RWPE2 (cell line): ENCODE data around the gene ILK.

Experiments used
- ATAC-seq: fragments of 200-7000 bp; cut with Tn5 transposase; 3 replicates; pipeline ENCODE4 v1.9.1; 2021; ENCODE audit warnings: low read depth
- DNase-seq: peaks from one replicate; pipeline ENCODE4 v3.0.0-alpha.2; 2020; ENCODE audit warnings: low spot score
- H3K27ac ChIP-seq: fragments of 450-650 bp; 2 replicates; pipeline ENCODE4 v1.5.1; 2017; ENCODE audit warnings: mild to moderate bottlenecking; ENCODE audit not compliant: poor library complexity, severe bottlenecking
- H3K27me3 ChIP-seq: fragments of 250-450 bp; sonication (Bioruptor Pico); 2 replicates; pipeline ENCODE4 v1.5.1; 2021; ENCODE audit warnings: mild to moderate bottlenecking, moderate library complexity; ENCODE audit not compliant: insufficient read depth, poor library complexity, severe bottlenecking
- H3K36me3 ChIP-seq: fragments of 250-450 bp; sonication (Bioruptor Pico); 2 replicates; pipeline ENCODE4 v1.5.1; 2020; ENCODE audit warnings: low read depth, mild to moderate bottlenecking, moderate library complexity
- H3K4me1 ChIP-seq: fragments of 250-450 bp; sonication (Bioruptor Pico); 2 replicates; pipeline ENCODE4 v1.5.1; 2021; ENCODE audit warnings: mild to moderate bottlenecking, moderate library complexity; ENCODE audit not compliant: insufficient read depth, poor library complexity, severe bottlenecking
- H3K4me3 ChIP-seq: fragments of 250-450 bp; sonication (Bioruptor Pico); 2 replicates; pipeline ENCODE4 v1.5.1; 2021; ENCODE audit warnings: mild to moderate bottlenecking, moderate library complexity; ENCODE audit not compliant: severe bottlenecking
- H3K9me3 ChIP-seq: fragments of 250-450 bp; sonication (Bioruptor Pico); 2 replicates; pipeline ENCODE4 v1.5.1; 2021; ENCODE audit warnings: mild to moderate bottlenecking, moderate library complexity; ENCODE audit not compliant: severe bottlenecking
- CTCF ChIP-seq: fragments of 450-650 bp; IDR thresholded peaks from one replicate; pipeline ENCODE4 v1.5.1; 2017; ENCODE audit warnings: mild to moderate bottlenecking, moderate library complexity; ENCODE audit not compliant: poor library complexity, severe bottlenecking

The ILK gene

GRCh38 chr11:6568191-6568918 is 35.2 kb upstream of the ILK start:
- Histone ChIP-seq H3K9me3 (no peaks in the 10 kb centered on the region), H3K27me3 (no peaks in the 10 kb centered on the region), H3K27ac (no peak overlapping the region), H3K4me1 (no peaks in the 10 kb centered on the region), H3K4me3 (no peak overlapping the region), H3K36me3 (no peaks in the 10 kb centered on the region)
- ATAC-seq (no peak), DNase-seq (no peak)
- no peak for TF ChIP-seq CTCF

GRCh38 chr11:6569706-6570105 is 33.9 kb upstream of the ILK start:
- H3K4me1 ChIP-seq = no peaks in the 10 kb centered on the region
- no peak overlapping the region for H3K27ac ChIP-seq
- H3K36me3 ChIP-seq = no peaks in the 10 kb centered on the region
- no peaks in the 10 kb centered on the region for H3K27me3 ChIP-seq
- TF ChIP-seq CTCF = no peak
- H3K9me3 ChIP-seq = no peaks in the 10 kb centered on the region
- H3K4me3 ChIP-seq = no peak overlapping the region
- no peak for DNase-seq
- no peak for ATAC-seq

GRCh38 chr11:6570691-6571427 is 32.7 kb upstream of the ILK start:
- no peak for ATAC-seq
- Histone ChIP-seq H3K27me3 (no peaks in the 10 kb centered on the region), H3K27ac (no peak overlapping the region), H3K4me3 (no peak overlapping the region), H3K9me3 (no peaks in the 10 kb centered on the region), H3K36me3 (no peaks in the 10 kb centered on the region), H3K4me1 (no peaks in the 10 kb centered on the region)
- no peak for TF ChIP-seq CTCF
- DNase-seq = no peak

GRCh38 chr11:6571434-6572008 is 32.1 kb upstream of the ILK start:
- H3K4me3 ChIP-seq = no peak overlapping the region
- H3K4me1 ChIP-seq = no peaks in the 10 kb centered on the region
- ATAC-seq (no peak), DNase-seq (no peak)
- H3K9me3 ChIP-seq = no peaks in the 10 kb centered on the region
- no peak for TF ChIP-seq CTCF
- H3K27ac ChIP-seq = no peak overlapping the region
- no peaks in the 10 kb centered on the region for H3K36me3 ChIP-seq
- no peaks in the 10 kb centered on the region for H3K27me3 ChIP-seq
